HEK293T (cell line): Measurements from ENCODE around the gene CUBN.

Experiments used
- CTCF ChIA-PET: fragments of 350-600 bp; formaldehyde crosslinking; extraction: SDS; loops from one replicate; lab custom pipeline; 2021; ENCODE audit warnings: antibody characterized with exemption, inconsistent platforms; lab: Yijun Ruan, JAX
- POLR2A ChIA-PET: fragments of 350-600 bp; formaldehyde crosslinking; extraction: SDS; loops from one replicate; lab custom pipeline; 2020; ENCODE audit warnings: antibody characterized with exemption, inconsistent platforms; lab: Yijun Ruan, JAX
- DNase-seq: peaks from one replicate; pipeline ENCODE4 v3.0.0; 2012; ENCODE audit warnings: mixed read lengths; ENCODE audit errors: extremely low spot score
- ARNT ChIP-seq: fragments of 450-650 bp; IDR thresholded peaks from 2 replicates; pipeline ENCODE4 v1.6.1; 2017; ENCODE audit warnings: mild to moderate bottlenecking
- BHLHE40 ChIP-seq: fragments of 450-650 bp; IDR thresholded peaks from 2 replicates; pipeline ENCODE4 v1.6.1; 2016; ENCODE audit warnings: mild to moderate bottlenecking, moderate library complexity, borderline replicate concordance
- CTBP1 ChIP-seq: fragments of 450-650 bp; IDR thresholded peaks from 2 replicates; pipeline ENCODE4 v1.6.1; 2016; ENCODE audit warnings: borderline replicate concordance
- ELF4 ChIP-seq: fragments of 450-650 bp; IDR thresholded peaks from 2 replicates; pipeline ENCODE4 v1.6.1; 2017; ENCODE audit warnings: antibody characterized with exemption
- FOXA1 ChIP-seq: fragments of 450-650 bp; IDR thresholded peaks from 2 replicates; pipeline ENCODE4 v1.6.1; 2016; ENCODE audit warnings: mild to moderate bottlenecking
- FOXK2 ChIP-seq: fragments of 450-650 bp; IDR thresholded peaks from 2 replicates; pipeline ENCODE4 v1.6.1; 2016; ENCODE audit warnings: mild to moderate bottlenecking
- FOXM1 ChIP-seq: fragments of 450-650 bp; IDR thresholded peaks from 2 replicates; pipeline ENCODE4 v1.6.1; 2017; ENCODE audit warnings: mild to moderate bottlenecking, borderline replicate concordance
- HDGF ChIP-seq: fragments of 450-650 bp; IDR thresholded peaks from 2 replicates; pipeline ENCODE4 v1.6.1; 2017; ENCODE audit warnings: antibody characterized with exemption, borderline replicate concordance
- L3MBTL2 ChIP-seq: fragments of 450-650 bp; conservative IDR thresholded peaks from 2 replicates; pipeline ENCODE4 v1.6.1; 2016; ENCODE audit warnings: mild to moderate bottlenecking
- LEF1 ChIP-seq: fragments of 450-650 bp; IDR thresholded peaks from 2 replicates; pipeline ENCODE4 v1.6.1; 2017; ENCODE audit warnings: mild to moderate bottlenecking, borderline replicate concordance
- NFRKB ChIP-seq: fragments of 450-650 bp; IDR thresholded peaks from 2 replicates; pipeline ENCODE4 v1.6.1; 2016; ENCODE audit warnings: mild to moderate bottlenecking, moderate library complexity
- SP1 ChIP-seq: fragments of 450-650 bp; IDR thresholded peaks from 2 replicates; pipeline ENCODE4 v1.6.1; 2017
- SUZ12 ChIP-seq: fragments of 450-650 bp; IDR thresholded peaks from 2 replicates; pipeline ENCODE4 v1.6.1; 2016; ENCODE audit warnings: mild to moderate bottlenecking
- TARDBP ChIP-seq: fragments of 450-650 bp; IDR thresholded peaks from 2 replicates; pipeline ENCODE4 v1.6.1; 2016
- ZNF384 ChIP-seq: fragments of 450-650 bp; IDR thresholded peaks from 2 replicates; pipeline ENCODE4 v1.6.1; 2016
- TF ChIP-seq, protein P1 (sequence below): fragments of 450-650 bp; IDR thresholded peaks from 2 replicates; pipeline ENCODE4 v1.6.1; 2016

The CUBN gene

DNA sequence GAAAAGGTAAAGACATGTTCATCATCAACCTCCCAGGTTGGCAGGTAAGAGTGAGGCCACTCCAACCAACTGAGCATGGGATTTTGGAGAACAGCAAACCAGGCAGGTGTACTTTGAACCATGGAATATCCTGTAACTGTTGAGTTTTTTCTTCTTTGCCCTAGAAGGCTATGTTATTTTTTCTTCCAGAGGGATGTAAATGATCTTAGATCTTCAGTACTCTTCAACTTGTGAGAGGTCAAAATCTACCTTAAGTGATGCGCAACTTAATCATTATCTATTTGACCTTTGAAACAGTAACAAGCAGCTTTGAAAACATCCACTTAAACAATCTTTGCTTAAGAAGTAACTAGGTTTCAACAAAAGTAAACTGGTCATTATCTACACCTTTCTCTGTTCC, at the start of gene CUBN:
TSS of gene CUBN (minus strand) at position 71 of the 400 bp plus-strand sequence. CDS start at position 25, 46 bp downstream.
- TF ChIP-seq CTBP1, result no peak
- no peak for TF ChIP-seq NFRKB
- TF ChIP-seq ZNF384, result no peak
- no peak for TF ChIP-seq ARNT
- TF ChIP-seq ELF4, result no peak
- no peak for TF ChIP-seq HDGF
- TF ChIP-seq FOXK2, result no peak
- TF ChIP-seq SP1, result no peak
- TF ChIP-seq FOXM1, result no peak
- no peak for TF ChIP-seq SUZ12
- TF ChIP-seq L3MBTL2, result no peak
- TF ChIP-seq BHLHE40, result no peak
- TF ChIP-seq FOXA1, result no peak
- TF ChIP-seq, protein P1, sequence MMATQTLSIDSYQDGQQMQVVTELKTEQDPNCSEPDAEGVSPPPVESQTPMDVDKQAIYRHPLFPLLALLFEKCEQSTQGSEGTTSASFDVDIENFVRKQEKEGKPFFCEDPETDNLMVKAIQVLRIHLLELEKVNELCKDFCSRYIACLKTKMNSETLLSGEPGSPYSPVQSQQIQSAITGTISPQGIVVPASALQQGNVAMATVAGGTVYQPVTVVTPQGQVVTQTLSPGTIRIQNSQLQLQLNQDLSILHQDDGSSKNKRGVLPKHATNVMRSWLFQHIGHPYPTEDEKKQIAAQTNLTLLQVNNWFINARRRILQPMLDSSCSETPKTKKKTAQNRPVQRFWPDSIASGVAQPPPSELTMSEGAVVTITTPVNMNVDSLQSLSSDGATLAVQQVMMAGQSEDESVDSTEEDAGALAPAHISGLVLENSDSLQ, result no peak
- TF ChIP-seq TARDBP, result no peak
- TF ChIP-seq LEF1, result no peak
- ChIA-PET CTCF (no interaction called here), POLR2A (no interaction called here)
- no peak for DNase-seq

DNA sequence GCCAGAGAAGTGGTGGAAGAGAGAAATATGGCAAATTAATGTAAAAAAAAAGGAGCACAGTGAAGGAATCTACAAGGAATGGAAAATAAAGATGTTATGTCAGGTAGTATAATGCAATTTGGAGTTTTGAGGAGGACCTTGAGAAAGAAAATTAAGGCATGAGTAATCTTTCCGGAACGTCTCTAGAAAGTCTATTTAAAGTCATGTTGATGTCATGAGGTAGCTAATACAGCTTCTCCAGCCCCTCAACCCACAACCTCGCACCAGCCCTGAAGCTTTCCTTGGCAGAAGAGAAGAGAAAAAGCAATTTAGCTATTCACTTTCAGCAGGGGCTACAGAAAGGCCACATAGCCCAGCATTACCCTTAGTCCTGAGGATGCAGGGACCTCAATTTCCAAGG, 49.4 kb upstream of the CUBN start:
- DNase-seq, result no peak
- ChIA-PET CTCF (no interaction called here), POLR2A (interaction anchor here (1.3 to 2.0 kb wide), 3 partner anchors 22 to 51 kb away, joined by 3 to 5 read pairs (median 4); partner anchors contain the start of genes TRDMT1 and VIM)
- TF ChIP-seq BHLHE40 (no peak), SP1 (no peak), CTBP1 (no peak), TARDBP (no peak), NFRKB (no peak), SUZ12 (no peak), FOXK2 (no peak), HDGF (no peak), LEF1 (no peak), ARNT (no peak), FOXA1 (no peak), FOXM1 (no peak), ELF4 (no peak), L3MBTL2 (no peak), ZNF384 (no peak)
- TF ChIP-seq, protein P1, result no peak

DNA sequence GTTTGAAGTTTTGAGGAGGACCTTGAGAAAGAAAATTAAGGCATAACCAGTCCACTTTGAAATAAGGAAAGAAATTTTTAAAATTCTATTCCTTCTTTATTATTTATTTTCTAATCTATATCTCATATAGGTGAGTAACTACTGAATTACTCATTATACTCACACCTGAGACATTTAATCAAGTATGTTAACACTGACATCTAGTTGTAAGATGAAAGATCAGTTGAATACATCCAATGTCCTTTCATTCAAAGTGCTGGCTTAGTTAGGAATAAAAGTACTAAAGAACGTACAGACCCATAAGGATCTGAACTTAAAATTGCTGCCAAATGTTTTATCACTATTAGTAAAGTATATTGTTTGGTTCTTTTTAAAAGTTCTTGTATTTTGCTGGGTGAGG, 48.4 kb upstream of the CUBN start:
- CTCF ChIA-PET, result interaction anchor here (0.6 kb wide), 1 partner anchor 233 kb away, joined by 6 read pairs; no protein-coding TSS in a partner anchor
- DNase-seq, result no peak
- POLR2A ChIA-PET, result no interaction called here

DNA sequence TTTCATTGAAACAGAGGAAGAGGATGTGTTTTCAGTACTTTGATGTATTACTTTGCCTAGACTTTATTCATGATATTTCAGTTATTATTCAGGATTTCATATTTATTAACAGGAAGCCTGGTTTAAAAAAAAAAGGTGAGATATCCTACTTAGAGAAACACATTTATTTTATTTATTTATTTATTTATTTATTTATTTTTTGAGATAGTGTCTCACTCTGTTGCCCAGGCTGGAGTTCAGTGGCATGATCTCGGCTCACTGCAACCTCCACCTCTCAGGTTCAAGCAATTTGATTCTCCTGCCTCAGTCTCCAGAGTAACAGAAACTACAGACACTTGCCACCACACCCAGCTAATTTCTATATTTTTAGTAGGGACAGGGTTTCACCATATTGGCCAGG, 47.4 kb upstream of the CUBN start:
- no peak for TF ChIP-seq FOXA1
- no peak for TF ChIP-seq CTBP1
- TF ChIP-seq L3MBTL2, result no peak
- TF ChIP-seq LEF1, result no peak
- ChIA-PET POLR2A (no interaction called here), CTCF (no interaction called here)
- DNase-seq, result no peak

More for the DNA sequence above, 48.4 kb upstream of the CUBN start:
- TF ChIP-seq CTBP1 (no peak), ELF4 (no peak), SP1 (no peak), BHLHE40 (no peak), SUZ12 (no peak), FOXA1 (no peak), FOXM1 (no peak), LEF1 (no peak), FOXK2 (no peak), ZNF384 (no peak), ARNT (no peak), NFRKB (no peak), TARDBP (no peak), HDGF (no peak)
- TF ChIP-seq, protein P1, result no peak

DNA sequence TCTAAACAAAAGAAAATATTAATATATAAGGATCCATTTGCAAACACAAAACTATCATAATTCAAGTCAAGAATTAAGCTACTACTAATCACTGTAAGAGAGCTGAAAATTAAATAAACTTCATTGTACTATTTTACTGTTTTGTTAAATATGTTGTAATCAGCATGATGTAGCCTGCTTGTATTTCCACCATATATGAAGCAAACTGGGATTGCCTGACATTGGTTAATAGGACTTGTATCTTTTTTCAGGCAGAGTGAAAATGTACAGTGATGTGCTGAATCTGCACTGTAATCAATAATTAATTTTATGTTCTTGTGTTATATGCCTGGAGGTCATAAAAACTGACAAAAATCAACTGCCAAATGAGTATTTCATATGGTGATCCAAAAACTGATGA, 46.5 kb upstream of the CUBN start:
- no peak for DNase-seq
- CTCF ChIA-PET, result no interaction called here
- POLR2A ChIA-PET, result no interaction called here
- TF ChIP-seq FOXK2 (no peak), FOXM1 (no peak), SP1 (no peak), BHLHE40 (no peak), L3MBTL2 (no peak), FOXA1 (no peak)

DNA sequence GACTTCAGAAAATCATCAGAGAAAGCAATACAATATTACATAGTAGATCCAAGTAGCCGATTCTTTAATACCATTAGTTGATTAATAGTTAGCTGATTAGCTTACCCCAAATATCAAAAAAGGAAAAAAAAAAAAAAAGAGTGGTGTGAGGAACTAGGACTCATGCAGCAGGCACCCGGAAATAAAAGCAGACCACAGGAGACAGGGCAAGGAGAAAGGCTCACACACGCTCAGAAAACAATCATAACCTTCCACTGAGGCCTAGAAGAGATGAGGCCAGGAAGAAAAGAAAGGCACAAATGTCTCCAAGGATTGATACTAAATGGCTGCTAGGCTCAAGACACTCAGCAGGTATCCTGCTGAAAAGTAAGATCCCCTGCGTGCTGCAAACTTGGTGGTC, 45.9 kb upstream of the CUBN start:
- POLR2A ChIA-PET, result no interaction called here
- no peak for DNase-seq
- CTCF ChIA-PET, result no interaction called here
- TF ChIP-seq BHLHE40, result no peak
- no peak for TF ChIP-seq CTBP1

DNA sequence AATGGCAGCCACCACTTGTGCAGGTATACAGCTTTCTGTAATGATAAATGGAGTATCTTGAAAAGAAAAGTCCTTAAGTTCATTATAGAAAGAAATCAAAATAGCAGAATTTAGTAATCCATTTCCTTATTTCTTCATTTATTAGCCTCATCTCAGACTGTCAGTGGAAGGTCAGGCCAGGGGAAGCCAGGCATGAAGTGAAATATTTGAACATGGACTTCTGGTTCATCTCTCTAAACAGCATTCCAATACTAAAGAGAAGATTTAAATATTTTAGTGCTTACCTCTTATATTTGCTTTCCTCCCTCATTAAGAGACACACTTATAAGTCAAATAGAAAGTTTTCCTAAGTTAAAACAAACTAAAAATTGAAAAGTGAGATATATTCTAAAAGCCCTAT, 45.0 kb upstream of the CUBN start:
- ChIA-PET CTCF (no interaction called here), POLR2A (no interaction called here)
- TF ChIP-seq ARNT (no peak), FOXK2 (no peak), SUZ12 (no peak), ZNF384 (no peak), SP1 (no peak), BHLHE40 (no peak)
- TF ChIP-seq, protein P1, result no peak
- DNase-seq, result no peak
